ENCODE measurements around the gene DNAI1.
"Not testable (repeated sequence)": the region's sequence is repeated elsewhere in the genome, so short reads cannot be mapped to it uniquely, and the experiment has no call there.

The DNAI1 gene

GRCh38 chr9:34458013-34458958 lies at the start of gene DNAI1, which contains the start of gene FAM219A:
DNAI1 (plus strand) TSS chr9:34458805; CDS start chr9:34459006, 201 bp downstream.
FAM219A (minus strand) TSS chr9:34458570; CDS start chr9:34458263, 307 bp downstream.
- DNase-seq (ENCODE audit: low read depth in 2 of 2): peak; percentile 98

- no peak for DNase-seq (ENCODE audit: low read depth in 2 of 2)
Measured at GRCh38 chr9:34409154-34409553, 49.5 kb upstream of the DNAI1 start.

- no peak for DNase-seq (ENCODE audit: low read depth in 2 of 2)
Measured at GRCh38 chr9:34412336-34412735, 46.3 kb upstream of the DNAI1 start.

DNA sequence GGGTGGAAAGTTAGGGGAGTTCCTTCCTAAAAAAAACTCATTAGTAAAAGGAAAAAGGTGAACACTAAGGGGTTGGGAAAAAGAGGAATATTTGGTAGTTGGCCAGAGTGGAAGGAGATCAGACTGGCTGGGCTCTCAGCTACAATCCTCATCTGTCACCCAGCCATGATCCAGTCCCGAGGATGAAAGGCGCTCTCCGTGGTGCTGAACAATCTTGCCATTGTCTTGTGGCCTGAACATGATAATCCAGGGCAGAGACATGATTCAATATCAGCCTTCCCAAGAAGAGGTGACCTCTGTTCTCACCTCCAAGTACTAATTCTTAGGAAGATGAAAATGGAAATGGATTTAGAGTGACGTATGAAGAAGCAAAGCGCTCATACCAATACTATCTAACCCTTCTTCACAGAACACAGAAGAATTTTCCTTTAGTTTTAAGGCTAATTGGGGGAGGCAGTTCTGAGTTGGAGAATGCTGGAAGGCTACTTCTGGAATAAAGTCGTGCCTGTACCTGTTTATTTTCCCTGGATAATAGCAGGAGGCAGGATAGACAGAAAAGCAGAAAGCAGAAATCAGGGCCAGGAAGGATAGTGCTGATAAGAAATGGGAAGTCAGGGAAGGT lies 45.3 kb upstream of the DNAI1 start:
- DNase-seq (ENCODE audit: low read depth in 2 of 2): no peak

GRCh38 chr9:34417734-34418133 lies 40.9 kb upstream of the DNAI1 start:
- no peak for DNase-seq (ENCODE audit: low read depth in 2 of 2)

GRCh38 chr9:34419716-34420504 lies 38.7 kb upstream of the DNAI1 start:
- no peak for DNase-seq (ENCODE audit: low read depth in 2 of 2)

GRCh38 chr9:34426347-34427074 lies 32.1 kb upstream of the DNAI1 start:
- DNase-seq (ENCODE audit: low read depth in 2 of 2): no peak

- no peak for DNase-seq (ENCODE audit: low read depth in 2 of 2)
Measured at GRCh38 chr9:34428325-34428958, 30.2 kb upstream of the DNAI1 start.

- DNase-seq (ENCODE audit: low read depth in 2 of 2): no peak
Measured at GRCh38 chr9:34430843-34431437, 27.7 kb upstream of the DNAI1 start.

GRCh38 chr9:34431667-34432066 lies 26.9 kb upstream of the DNAI1 start:
- no peak for DNase-seq (ENCODE audit: low read depth in 2 of 2)

DNA sequence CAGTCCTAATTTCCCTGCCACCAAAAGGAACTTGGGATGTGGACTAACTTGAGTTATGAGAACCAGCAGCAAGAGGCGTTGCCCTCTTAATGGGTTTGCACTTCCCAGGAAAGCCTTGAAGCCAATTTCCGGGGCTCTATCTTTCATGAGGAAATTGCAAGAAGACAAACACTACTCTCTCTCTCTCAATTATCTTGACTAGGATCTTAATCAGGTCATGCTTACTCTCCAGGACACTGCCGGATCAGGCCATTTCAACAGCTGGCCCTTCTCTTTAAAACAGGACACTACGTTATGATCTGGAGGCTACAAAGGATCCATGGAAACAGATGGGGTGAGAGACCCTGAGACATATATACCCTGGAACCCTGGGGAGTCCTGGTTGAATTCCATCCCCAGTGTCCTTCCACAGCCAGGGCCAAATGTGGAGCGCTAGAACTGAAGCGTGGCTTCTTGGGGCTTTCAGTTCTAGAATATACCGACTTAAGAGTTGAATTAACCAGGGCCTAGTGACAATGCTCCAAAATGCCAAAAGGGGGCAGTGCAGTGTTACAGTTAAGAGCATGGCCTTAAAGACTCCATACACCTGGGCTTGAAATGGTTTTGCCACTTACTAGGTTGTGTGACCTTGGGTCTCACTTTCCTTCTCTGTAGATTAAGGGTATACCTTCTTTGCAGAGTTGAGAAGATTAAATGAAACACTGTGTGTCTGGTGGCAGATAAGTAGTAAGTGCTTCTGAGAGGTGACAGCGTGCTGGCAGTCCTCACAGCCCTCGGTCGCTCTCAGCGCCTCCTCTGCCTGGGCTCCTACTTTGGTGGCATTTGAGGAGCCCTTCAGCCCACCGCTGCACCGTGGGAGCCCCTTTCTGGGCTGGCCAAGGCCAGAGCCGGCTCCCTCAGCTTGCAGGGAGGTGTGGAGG lies 21.3 kb upstream of the DNAI1 start:
- DNase-seq (ENCODE audit: low read depth in 2 of 2): peak; percentile 27 to 28

DNA sequence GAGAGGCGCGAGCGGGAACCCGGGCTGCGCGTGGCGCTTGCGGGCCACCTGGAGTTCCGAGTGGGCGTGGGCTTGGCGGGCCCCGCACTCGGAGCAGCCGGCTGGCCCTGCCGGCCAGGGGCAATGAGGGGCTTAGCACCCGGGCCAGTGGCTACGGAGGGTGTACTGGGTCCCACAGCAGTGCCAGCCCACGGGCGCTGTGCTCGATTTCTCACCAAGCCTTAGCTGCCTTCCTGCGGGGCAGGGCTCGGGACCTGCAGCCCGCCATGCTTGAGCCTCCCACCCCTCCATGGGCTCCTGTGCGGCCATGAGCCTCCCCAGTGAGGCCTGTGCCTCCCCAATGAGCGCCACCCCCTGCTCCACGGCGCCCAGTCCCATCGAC lies 20.7 kb upstream of the DNAI1 start:
- DNase-seq (ENCODE audit: low read depth in 2 of 2): not testable (repeated sequence)

DNA sequence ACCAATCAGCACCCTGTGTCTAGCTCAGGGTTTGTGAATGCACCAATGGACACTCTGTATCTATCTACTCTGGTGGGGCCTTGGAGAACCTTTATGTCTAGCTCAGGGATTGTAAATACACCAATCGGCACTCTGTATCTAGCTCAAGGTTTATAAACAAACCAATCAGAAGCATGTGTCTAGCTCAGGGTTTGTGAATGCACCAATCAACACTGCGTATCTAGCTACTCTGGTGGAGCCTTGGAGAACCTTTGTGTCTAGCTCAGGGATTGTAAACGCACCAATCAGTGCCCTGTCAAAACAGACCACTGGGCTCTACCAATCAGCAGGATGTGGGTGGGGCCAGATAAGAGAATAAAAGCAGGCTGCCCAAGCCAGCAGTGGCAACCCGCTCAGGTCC lies 20.1 kb upstream of the DNAI1 start:
- DNase-seq (ENCODE audit: low read depth in 2 of 2): not testable (repeated sequence)

GRCh38 chr9:34440017-34440416 lies 18.6 kb upstream of the DNAI1 start:
- DNase-seq (ENCODE audit: low read depth in 2 of 2): no peak

DNA sequence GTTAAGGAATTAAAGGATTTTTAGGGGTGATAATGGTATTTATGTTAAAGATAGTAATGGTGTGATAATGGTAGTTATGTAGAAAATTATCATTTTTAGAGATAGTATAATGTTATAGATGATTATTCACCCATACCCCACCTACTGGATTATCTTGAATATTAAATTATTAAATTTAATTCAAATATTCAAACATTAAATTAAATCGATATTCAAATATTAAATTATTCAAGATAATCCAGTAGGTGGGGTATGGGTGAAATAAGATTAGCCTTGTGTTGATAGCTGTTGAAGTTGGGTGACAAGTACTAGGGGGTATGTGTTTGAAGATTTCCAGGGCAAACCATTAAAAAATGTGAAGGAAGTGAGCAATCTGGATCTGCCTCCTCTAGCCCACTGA lies 15.8 kb upstream of the DNAI1 start:
- no peak for DNase-seq (ENCODE audit: low read depth in 2 of 2)

DNA sequence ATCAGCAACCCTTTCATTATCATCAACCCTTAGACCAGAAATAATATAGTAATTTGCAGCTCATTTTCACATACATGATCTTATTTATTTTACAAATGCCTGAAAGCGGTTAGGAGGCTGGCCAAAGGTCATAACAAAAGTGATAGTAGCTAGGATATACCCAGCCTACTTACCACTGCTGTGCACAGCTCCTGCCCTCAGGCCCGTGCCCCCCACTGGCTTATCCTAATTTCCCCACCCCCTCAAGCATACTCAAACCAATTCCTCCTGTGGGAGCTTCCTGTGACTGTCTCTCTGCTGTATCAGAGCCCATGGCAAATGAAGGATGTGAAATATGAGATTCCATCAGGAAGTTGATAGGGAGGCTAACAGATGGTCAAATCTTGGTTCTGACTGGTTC lies 15.1 kb upstream of the DNAI1 start:
- DNase-seq (ENCODE audit: low read depth in 2 of 2): no peak

GRCh38 chr9:34443976-34444375 lies 14.6 kb upstream of the DNAI1 start:
- no peak for DNase-seq (ENCODE audit: low read depth in 2 of 2)

GRCh38 chr9:34446468-34446891 lies 12.1 kb upstream of the DNAI1 start:
- DNase-seq (ENCODE audit: low read depth in 2 of 2): no peak

GRCh38 chr9:34446951-34447350 lies 11.7 kb upstream of the DNAI1 start:
- no peak for DNase-seq (ENCODE audit: low read depth in 2 of 2)
